OCI-LY3 (cell line): Measurements from ENCODE around the gene ARHGEF28.

Experiments
- CTCF ChIP-seq: fragments of 200-600, 300-600 bp; sonication (generic); IDR thresholded peaks from 2 replicates; pipeline ENCODE4 v1.5.1; 2014; ENCODE audit warnings: antibody characterized with exemption, low read length, low read depth
- EZH2phosphoT487 ChIP-seq: fragments of 200-600 bp; shearing (Covaris generic); IDR thresholded peaks from 2 replicates; pipeline ENCODE4 v1.6.1; 2018; ENCODE audit warnings: antibody characterized with exemption, mixed run types, low read depth

GRCh38 chr5:73946919-73947602 is 321.1 kb downstream of the ARHGEF28 start:
- TF ChIP-seq CTCF (no peak), EZH2phosphoT487 (no peak)
